ENCODE results near the gene TXLNA.
"Not testable (repeated sequence)": the region's sequence is repeated elsewhere in the genome, so short reads cannot be mapped to it uniquely, and the experiment has no call there.

The TXLNA gene

DNA sequence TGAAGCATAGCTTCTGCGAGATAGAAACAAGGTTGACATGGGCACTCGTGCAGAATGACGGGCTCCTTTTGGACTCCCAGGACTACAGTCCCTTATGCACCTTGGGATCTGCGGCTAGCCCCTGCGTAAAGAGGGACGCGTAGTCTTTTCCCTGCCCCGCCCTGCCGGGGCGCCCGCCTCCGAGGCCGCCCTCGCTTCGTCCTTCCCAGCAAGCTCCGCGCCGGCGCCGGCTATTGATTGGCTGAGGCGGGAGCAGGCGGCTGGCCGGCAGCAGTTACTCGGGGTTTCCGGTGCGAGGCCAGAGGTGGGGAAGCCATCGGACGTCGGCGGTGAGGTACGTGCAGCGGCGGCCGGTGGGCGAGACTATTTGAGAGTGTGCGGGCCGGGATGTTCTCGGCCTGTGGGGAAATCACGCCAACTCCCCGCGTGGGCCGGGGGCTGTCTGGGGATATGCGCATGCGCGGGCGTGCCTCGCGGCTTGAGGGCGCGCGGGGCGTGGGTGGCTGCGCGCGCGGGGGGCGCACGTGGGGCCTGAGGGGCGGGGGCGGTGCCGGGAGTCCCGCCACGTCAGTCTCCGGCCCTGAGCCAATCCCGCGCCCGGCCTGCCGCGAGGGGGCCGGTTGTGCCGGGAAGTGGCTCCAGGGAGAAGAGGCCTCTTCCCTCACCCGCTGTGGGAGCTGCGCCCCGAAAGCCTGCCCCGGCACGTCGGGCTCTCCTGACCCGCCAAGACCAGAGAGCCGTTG, at the start of gene TXLNA:
TSS of gene TXLNA (plus strand) at position 233 of the 743 bp plus-strand sequence. CDS start 671 bp downstream, outside the sequence.
- DNase-seq = peak; percentile 97

DNA sequence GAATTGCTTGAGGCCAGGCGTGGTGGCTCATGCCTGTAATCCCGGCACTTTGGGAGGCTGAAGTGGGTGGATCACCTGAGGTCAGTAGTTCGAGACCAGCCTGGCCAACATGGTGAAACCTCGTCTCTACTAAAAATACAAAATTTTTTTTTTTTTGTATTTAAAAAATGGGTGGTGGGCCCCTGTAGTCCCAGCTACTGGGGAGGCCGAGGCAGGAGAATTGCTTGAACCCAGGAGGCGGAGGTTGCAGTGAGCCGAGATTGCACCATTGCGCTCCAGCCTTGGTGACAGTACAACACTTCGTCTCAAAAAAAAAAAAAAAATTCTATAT, 45.6 kb upstream of the TXLNA start:
- not testable (repeated sequence) for DNase-seq

DNA sequence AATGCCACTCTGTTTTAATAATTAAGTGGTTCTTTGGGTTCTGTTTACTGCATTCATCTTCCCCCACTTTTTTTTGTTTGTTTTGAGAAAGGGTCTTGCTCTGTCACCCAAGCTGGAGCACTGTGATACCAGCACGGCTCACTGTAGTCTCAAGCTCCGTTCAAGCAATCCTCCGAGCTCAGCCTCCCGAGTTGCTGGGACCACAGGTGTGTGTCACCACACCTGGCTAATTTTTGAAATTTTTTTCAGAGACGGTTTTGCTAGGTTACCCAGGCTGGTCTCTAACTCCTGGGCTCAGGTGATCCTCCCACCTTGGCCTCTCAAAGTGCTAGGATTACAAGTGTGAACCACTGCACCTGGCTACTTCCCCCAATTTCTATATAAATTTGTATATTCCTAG, 42.4 kb upstream of the TXLNA start:
- no peak for DNase-seq

DNA sequence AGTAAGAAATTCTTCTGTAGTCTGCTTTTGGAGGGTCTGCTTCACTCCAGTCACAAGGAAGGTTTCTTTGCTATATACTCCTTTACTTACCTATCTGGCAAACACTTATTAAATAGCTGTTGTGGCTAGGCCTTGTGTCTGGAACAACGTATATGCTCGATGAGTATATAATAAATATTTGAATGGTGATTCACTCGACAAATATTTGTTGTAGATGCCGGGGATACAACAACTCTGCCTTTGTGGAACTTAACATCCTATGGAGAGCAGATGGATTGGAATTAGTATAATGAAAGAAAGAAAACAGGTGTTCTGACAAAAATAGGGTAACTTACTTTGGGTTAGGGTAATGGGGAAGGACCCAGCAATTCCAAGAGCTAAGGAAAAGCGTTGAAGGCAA, 40.5 kb upstream of the TXLNA start:
- no peak for DNase-seq

DNA sequence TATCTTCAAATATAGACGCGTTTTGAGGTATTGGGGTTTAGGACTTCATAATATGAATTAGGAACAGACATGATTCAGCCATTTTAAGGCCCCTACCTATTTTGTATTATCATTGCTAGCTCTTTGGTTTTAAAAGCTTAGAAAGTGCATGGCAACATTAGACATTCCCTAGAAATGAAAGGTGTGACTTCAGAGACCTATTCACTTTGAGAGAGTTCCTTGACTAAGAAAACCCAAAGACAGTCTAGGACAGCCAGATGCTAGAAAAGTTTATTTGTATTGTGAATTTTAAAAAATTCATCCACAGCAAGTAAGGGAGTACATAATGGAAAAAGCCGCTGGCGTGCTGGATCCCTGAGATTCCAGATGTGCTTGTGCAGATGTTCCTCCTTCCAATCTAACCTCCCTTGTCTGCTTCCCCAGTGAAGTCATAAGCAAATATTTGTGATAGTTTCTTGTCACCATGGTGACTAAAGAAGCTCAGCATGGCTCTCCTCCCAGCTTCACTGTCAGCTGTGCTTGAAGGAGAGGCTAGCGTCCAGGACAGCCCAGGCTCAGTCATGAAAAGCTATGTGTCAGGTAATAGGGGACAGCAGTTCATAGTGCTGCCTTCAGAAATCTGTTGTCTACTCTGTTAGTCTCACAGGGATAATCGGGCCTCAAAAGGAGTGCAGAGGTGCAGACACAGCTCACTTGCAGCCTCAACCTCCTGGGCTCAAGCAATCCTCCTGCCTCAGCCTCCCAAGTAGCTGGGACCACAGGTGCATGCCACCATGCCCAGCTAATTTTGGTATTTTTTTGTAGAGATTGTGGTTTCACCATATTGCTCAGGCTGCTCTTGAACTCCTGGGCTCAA, 36.8 kb upstream of the TXLNA start:
- DNase-seq = peak; percentile 22

DNA sequence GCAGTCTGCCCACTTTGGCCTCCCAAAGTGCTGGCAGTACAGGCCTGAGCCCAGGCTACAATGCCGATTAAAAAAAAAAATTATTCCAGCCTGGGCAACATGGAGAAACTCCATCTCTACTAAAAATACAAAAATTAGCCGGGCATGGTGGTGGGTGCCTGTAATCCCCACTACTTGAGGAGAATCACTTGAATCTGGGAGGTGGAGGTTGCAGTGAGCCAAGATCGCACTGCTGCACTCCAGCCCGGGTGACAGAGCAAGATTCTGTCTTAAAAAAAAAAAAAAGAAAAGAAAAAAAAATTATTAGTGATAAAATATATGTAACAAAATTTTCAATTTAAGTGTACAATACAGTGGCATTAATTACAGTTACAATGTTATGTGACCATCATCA, 36.2 kb upstream of the TXLNA start:
- DNase-seq = not testable (repeated sequence)

DNA sequence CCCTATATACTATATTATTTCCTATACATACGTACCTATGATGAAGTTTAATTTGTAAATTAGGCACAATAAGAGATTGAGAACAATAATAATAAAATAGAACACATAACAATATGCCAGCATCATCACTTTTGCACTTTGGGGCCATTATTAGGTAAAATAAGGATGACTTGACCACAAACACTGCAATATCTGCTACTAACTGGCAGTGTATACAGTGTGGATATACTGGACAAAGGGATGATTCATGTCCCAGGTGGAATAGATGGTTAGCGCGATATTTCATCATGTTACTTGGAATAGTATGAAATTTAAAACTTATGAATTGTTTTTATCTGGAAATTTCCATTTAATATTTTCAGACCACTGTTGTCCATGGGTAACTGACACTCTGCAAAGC, 35.4 kb upstream of the TXLNA start:
- no peak for DNase-seq

DNA sequence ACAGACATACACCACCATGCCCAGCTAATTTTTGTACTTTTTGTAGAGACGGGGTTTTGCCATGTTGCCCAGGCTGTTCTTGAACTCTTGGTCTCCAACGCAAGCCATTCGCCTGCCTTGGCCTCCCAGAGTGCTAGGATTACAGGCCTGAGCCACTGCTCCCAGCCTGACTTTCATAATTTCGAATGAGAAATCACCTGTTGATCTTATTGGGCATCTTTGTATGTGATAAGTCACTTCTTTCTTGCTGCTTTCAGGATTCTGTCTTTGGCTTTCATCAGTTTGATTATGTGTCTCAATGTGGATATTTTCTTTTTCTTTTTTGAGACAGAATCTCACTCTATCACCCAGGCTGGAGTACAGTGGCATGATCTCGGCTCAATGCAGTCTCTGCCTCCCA, 31.7 kb upstream of the TXLNA start:
- not testable (repeated sequence) for DNase-seq

DNA sequence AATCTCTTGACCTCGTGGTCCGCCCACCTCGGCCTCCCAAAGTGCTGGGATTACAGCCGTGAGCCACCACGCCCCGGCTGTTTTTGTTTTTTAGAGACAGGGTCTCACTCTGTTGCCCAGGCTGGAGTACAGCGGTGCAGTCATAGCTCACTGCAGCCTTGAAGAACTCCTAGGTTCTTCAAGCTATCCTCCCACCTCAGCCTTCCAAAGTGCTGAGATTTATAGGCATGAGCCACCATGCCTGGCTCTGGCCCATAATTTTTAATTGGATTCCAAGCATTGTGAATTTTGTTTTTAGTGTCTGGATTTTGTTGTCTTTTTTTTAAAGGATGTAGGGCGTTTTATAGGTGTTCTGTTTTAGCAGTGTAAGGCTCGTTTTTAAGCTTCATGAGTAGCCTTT, 28.6 kb upstream of the TXLNA start:
- no peak for DNase-seq

DNA sequence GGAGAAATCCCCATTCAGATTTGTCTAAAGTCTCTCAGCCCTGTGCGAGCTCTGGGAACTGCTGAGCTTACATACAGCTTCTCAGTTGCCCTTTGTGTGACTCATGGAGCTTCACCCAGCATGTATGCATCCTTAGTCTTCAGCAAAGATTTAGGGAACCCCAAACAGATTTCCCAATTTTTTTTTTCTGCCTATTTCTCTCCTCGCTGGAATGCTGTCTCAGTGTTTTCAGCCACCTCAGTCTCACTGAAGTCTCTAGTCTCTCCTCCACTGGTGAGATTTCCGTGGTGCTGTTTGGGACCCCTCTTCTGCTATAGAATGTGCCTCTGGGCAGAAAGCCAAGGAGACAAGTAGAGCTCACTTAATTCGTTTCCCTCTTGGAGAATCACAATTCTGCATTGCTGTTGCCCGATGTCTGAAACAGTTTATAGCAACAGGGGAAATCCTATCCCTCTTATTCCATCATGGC, 28.1 kb upstream of the TXLNA start:
- DNase-seq = no peak

DNA sequence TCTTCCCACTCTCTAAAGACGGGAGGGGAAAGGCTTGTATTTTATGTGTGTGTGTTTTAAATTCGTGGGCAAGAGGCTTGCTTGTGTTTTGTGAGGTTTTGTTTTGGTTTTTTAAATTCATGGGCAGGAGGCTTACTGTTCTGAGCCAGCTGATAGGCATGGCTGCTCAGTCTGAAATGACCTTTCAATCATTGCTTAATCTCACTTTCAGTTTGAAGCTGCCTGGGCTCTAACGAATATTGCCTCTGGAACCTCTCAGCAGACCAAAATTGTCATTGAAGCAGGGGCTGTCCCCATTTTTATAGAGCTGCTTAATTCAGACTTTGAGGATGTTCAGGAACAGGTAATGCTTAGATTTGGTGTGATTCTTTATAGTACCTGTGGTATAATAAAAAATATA, 20.3 kb upstream of the TXLNA start:
- no peak for DNase-seq

DNA sequence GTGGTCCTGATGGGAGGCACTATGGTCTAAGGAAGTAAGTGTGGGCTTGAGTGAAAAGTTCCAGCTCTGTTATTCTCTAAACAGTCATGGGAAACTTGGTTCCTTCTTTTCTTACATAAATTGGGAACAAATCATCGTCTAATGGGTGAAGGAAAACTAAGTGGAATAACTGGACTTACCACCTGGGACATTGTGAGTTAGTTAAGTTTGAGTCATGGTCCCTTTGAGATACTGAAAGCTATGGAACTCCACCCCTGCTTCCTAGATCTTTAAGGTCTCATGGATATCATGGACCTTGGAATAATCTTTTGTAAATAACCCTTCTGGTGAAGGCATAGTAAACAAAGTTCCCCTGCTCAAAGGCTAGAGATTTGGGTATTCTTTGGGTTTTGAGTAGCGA, 16.1 kb upstream of the TXLNA start:
- no peak for DNase-seq

DNA sequence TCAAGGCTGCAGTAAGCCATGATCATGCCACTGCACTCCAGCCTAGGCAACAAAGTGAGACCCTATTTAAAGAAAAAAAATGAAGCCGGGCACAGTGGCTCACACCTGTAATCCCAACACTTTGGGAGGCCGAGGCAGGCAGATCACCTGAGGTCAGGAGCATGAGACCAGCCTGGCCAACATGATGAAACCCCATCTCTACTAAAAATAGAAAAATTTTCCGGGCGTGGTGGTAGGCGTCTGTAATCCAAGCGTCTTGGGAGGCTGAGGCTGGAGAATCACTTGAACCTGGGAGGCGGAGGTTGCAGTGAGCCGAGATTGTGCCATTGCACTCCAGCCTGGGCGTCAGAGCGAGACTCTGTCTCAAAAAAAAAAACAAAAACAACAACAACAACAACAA, 13.8 kb upstream of the TXLNA start:
- not testable (repeated sequence) for DNase-seq

DNA sequence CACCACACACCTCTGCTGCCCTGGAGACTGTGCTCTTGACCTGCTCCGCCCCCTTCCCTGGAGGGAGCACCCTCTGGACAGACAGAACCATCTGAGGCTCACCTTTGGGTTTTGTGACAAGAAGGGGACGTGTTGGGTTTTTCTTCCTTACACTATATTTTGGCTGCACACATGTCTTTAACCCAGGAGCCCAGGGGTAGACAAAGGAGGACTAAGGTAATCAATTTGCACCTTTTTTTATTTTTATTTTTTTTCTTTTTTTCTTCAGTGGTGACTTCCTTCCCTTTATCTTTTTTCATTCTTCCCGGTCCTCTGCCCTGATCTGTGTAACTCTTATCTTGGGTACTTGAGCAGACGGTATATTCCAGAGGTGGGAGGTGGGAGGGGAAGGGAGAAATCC, 8.5 kb upstream of the TXLNA start:
- no peak for DNase-seq

DNA sequence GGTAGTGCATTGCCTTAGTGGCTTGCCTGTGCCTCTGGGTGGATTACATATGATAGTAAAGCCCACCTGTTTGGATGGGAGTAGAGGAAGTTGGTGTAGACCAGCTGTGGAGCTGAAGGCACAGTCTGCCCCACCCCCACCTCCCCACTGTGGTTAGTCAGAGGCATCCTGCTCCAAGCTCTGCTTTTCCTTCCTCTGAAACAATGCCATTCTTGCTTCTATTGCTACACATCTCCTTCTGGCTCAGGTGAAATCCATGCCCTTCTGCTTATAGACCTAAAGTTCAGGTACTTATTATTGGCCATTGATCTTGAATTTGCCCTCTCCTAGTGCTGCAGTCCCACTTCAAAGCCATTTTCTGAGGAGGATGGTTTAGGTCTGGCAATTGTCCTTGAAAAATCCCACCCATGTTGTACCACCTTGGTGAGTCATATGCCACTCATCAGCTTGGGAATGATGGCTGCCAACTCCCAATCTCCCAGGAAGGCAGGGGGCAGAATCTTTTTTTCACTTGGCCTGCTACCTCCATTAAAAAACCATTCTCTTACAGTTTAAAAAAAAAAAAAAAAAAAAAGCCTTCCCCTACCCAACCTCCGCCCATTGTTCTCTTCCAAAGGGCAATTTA, 6.7 kb upstream of the TXLNA start:
- peak; percentile 43 for DNase-seq

DNA sequence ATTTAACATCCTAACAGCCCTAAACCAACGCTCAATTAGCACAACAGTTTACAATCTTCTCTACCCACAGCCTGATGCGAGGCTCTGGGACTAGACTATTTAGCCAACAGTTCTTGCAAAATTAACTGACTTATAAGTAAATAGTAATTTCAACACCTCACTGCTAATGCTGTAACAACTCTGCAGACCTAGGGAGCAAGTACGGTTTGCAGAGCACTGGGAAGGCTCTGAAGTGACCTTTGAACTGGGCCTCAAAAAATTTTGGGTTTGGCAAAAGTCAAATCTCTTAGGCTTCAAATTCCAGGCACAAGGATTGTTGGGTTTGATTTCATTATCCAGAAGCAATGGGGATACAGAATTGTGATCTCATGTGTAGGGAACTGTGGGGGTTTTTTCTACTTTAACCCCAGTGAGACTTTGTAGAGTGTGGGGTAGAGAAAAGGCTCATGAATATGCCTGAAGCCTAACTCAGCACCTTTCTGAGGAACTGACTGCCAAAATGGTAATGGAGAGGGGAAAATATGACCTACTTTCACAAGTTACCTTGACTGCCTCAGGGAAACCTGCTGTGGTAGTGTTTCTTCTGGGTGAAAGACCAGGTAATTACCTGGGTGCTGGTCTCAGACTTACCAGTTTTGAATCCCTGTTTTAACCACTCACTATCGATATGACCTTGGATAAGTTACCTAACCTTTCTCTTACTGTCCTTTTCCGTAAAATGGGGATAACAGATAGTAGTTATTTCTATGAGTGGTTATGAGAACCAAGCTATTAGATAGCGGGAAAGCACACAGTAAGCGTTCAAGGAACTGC, 889 bp upstream of the TXLNA start:
- DNase-seq = peak; percentile 43

DNA sequence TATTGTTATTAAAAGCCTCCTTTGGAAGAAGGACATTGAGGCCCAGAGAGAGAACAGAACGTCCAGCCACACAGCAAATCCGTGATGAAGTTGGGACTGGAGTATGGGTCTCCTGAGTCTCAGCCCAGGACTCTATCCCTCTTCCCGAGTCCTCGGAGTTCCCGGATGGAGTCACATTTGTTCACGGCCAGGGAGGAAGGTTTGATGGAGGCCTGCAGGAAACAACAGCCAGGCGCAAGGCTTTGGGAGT, 357 bp upstream of the TXLNA start:
- DNase-seq = no peak

DNA sequence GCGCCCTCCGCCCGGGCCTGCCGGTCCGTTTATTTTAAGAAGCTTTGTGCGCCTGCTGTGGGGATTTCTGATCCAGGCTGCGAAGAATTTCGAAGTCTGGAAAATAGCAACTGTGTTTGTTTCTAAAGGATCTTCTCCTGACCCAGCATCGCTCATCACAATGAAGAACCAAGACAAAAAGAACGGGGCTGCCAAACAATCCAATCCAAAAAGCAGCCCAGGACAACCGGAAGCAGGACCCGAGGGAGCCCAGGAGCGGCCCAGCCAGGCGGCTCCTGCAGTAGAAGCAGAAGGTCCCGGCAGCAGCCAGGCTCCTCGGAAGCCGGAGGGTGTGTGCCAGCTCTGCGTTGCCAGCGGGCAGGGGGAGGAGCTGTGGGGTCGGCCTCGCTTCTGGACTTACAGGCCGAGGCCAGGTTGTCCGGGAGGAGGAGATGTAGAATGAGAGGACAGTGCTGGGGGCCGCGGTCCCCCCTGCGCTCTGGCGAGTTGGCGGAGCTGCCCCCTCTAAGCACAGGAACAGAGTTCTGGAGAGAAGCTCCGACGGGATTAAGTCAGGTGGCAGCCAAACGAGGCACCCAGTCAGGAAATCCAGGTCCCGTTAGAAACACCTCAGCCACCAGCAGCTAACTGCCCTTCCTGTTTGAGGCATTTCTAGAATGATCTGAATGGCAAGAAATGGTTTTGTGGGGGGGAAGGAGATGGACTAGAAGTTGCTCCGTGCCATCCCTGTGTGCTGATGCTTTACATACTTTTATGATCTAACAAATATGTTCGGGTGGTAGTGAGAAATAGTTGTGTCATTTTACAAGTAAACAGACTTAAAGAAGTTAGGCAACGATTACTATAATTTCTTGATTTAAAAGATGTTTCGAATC, 948 bp downstream of the TXLNA start:
- DNase-seq = peak; percentile 66

DNA sequence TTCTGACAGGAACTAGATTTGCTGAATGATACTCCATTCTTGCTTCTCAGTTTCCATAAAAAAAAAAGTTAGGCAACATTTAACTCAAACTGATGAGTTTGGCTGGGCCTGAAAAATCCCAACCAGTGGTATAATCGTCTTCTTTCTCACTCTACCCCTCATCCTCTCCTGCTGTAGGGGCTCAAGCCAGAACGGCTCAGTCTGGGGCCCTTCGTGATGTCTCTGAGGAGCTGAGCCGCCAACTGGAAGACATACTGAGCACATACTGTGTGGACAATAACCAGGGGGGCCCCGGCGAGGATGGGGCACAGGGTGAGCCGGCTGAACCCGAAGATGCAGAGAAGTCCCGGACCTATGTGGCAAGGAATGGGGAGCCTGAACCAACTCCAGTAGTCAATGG, 1.6 kb downstream of the TXLNA start:
- no peak for DNase-seq

DNA sequence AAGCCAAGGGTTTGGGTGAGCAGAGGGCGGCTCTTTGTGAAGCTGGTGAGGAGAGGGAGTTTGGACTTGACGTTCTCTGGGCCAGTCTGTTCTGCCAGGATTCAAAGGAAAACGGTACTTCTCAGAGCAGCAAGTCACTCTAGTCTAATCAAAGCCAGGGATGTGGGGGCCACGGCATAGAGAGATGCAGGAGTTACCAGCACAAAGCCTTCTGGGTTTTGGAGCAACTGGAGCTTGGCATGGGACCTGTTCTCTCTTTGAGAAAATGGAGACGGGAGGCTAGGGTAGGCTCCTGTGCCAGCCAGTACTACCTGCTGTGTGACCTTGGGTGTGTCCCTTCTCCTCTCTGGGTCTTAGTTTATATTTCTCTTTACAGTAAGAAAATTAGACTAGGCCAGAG, 2.1 kb downstream of the TXLNA start:
- no peak for DNase-seq

DNA sequence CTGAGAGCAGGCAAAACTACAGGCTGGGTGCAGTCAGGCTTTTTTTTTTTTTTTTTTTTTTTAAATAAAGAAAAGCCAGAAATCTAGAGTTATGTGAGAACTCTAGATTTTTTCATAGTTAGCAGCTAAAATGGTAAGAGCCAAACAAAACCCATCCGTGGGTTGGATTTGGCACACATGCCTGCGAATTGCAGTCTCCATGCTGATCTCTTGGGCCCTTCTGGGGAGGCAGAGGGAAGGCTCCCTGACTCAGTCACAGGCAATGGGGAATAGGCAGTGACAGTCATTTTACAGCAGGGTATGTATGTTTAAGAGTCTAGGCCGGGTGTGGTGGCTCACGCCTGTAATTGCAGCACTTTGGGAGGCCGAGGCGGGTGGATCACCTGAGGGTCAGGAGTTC, 2.6 kb downstream of the TXLNA start:
- no peak for DNase-seq

DNA sequence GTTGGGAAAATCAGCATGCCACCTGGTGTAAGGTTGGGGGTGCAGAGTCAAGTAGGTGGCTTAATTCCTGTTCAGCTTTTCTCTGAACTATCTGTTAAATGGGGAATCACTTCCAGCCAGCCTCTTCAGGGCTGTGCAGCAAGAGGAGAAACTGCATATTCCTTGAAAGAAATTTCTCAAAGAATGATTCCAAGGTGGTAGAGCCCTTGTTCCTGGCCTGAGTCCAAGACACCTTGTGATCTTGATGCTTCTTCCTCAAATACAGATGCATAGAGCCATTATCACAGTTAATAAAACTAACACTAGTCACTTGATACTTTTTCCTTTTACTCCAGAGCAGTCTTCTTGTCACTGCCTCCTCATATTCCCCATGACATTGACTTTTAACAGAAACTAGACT, 5.2 kb downstream of the TXLNA start:
- DNase-seq = no peak

Measured in hematopoietic multipotent progenitor cell treated with erythropoietin and hydrocortisone succinate and interleukin-3 and kit ligand, for 4 days (in vitro differentiated cells).